MCF 10A (cell line): ENCODE measurements around the gene CLTA. TPM values are rescaled to one million over a fixed set of nuclear protein-coding genes. Genes with fewer than 3 reads are reported as not detected.

Experiments
- BruUV-seq: library from RNA; stranded (reverse); fragments of 400-500 nt; replicated peaks from 2 replicates; lab custom pipeline; 2021; lab: Mats Ljungman, UMichigan
- CTCF ChIA-PET: fragments of 300-600 bp; sonication (Branson Sonifier 250); formaldehyde crosslinking; extraction: SDS; loops from one replicate; lab custom pipeline; 2021; ENCODE audit warnings: antibody characterized with exemption, inconsistent platforms; lab: Yijun Ruan, JAX
- POLR2A ChIA-PET: fragments of 300-600, 350-650 bp; sonication (Branson Sonifier 250); formaldehyde crosslinking; extraction: SDS; loops from one replicate; lab custom pipeline; 2020; ENCODE audit warnings: antibody characterized with exemption, inconsistent platforms; lab: Yijun Ruan, JAX
- DNase-seq: peaks from one replicate; pipeline ENCODE4 v3.0.0-alpha.2; 2018; ENCODE audit not compliant: unreplicated experiment
- H3K27ac Mint-ChIP-seq: one replicate; pipeline ENCODE4 v1.8.0; 2022; ENCODE audit warnings: mild to moderate bottlenecking, low read depth, mixed read lengths; ENCODE audit not compliant: unreplicated experiment
- H3K27me3 Mint-ChIP-seq: one replicate; pipeline ENCODE4 v1.8.0; 2022; ENCODE audit warnings: mixed read lengths; ENCODE audit not compliant: insufficient read depth, unreplicated experiment
- H3K36me3 Mint-ChIP-seq: one replicate; pipeline ENCODE4 v1.8.0; 2022; ENCODE audit warnings: mild to moderate bottlenecking, moderate library complexity, mixed read lengths; ENCODE audit not compliant: insufficient read depth, unreplicated experiment
- H3K4me1 Mint-ChIP-seq: one replicate; pipeline ENCODE4 v1.8.0; 2022; ENCODE audit warnings: mixed read lengths; ENCODE audit not compliant: insufficient read depth, unreplicated experiment
- H3K4me3 Mint-ChIP-seq: one replicate; pipeline ENCODE4 v1.8.0; 2022; ENCODE audit warnings: mild to moderate bottlenecking, moderate library complexity, mixed read lengths; ENCODE audit not compliant: unreplicated experiment
- H3K9me3 Mint-ChIP-seq: one replicate; pipeline ENCODE4 v1.8.0; 2022; ENCODE audit warnings: mixed read lengths; ENCODE audit not compliant: unreplicated experiment
- intact Hi-C: fragments of 100-400 bp; cut with micrococcal nuclease; formaldehyde crosslinking; loops from 2 replicates; pipeline ENCODE4 v1.14.1; 2022
- total RNA-seq: library from RNA; stranded (reverse); gene quantifications from 2 replicates; pipeline ENCODE4 v1.2.3, GENCODE V29; 2022
- TF ChIP-seq, protein P1 (sequence below): fragments of 200-600 bp; IDR thresholded peaks from one replicate; pipeline ENCODE4 v1.8.0; 2022; ENCODE audit warnings: antibody characterized with exemption, mild to moderate bottlenecking; ENCODE audit not compliant: unreplicated experiment

CLTA gene
- total RNA-seq, 1 experiment from 2014 or later, result 189 TPM

DNA sequence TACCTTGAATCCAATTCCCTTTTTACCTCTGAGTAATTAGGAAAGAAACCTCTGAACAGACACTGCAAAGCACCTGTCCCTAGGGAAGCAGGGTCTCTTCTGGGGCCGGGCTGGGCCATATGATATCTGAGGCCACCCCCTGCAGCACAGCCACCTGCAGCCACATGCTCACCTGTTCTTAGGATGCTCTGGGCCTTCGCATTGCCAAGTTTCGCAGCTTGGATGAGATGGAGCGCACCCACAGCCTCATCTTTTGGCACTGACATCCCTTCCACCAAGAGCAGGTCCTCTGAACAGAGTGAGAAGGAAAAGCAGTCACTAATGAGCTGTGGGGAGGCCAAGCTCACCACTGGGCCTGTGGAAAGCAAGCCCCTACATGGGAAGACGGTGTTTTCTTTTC is 27.3 kb downstream of the CLTA start:
- TF ChIP-seq, protein P1, sequence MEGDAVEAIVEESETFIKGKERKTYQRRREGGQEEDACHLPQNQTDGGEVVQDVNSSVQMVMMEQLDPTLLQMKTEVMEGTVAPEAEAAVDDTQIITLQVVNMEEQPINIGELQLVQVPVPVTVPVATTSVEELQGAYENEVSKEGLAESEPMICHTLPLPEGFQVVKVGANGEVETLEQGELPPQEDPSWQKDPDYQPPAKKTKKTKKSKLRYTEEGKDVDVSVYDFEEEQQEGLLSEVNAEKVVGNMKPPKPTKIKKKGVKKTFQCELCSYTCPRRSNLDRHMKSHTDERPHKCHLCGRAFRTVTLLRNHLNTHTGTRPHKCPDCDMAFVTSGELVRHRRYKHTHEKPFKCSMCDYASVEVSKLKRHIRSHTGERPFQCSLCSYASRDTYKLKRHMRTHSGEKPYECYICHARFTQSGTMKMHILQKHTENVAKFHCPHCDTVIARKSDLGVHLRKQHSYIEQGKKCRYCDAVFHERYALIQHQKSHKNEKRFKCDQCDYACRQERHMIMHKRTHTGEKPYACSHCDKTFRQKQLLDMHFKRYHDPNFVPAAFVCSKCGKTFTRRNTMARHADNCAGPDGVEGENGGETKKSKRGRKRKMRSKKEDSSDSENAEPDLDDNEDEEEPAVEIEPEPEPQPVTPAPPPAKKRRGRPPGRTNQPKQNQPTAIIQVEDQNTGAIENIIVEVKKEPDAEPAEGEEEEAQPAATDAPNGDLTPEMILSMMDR, result no peak
- H3K27ac Mint-ChIP-seq, result no peak overlapping the region
- no peaks in the 10 kb centered on the region for H3K27me3 Mint-ChIP-seq
- ChIA-PET POLR2A (interaction anchor here (0.9 to 1.4 kb wide), 2 partner anchors 18 to 22 kb away, joined by 3 to 4 read pairs; no protein-coding TSS in a partner anchor), CTCF (no interaction called here)
- intact Hi-C loops, result no loop called here
- no peaks in the 10 kb centered on the region for H3K4me1 Mint-ChIP-seq
- no TSS peak for BruUV-seq
- DNase-seq, result no peak
- no peaks in the 10 kb centered on the region for H3K9me3 Mint-ChIP-seq
- no peak overlapping the region for H3K4me3 Mint-ChIP-seq
- H3K36me3 Mint-ChIP-seq, result peaks cover 81% of the 10 kb centered on the region

DNA sequence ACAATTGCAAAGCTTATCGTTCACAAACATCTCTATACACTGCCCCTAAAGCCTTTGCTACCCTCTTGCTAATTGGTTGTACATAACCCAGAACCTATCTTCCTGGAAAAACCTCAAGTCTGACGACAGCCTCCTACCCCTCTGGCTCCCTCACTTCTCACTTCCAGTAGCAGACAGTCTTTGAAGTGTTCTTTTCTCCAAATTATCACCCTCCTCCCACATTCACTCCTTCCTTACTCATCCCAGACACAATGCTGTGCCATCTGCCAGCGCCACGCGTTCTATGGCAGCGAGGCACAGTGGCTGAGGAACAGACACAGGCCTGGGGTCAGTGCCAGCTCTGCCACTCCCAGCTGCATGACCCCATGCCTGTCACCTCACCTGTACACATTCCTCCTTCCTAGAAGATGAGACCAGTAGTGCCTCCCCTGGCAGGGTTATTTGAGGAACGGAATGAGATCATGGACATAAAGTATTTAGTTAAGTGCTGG is 27.7 kb downstream of the CLTA start:
- ChIA-PET POLR2A (interaction anchor here (1.4 kb wide), 1 partner anchor 22 kb away, joined by 4 read pairs; no protein-coding TSS in a partner anchor), CTCF (no interaction called here)
- no TSS peak for BruUV-seq
- Mint-ChIP-seq H3K36me3 (peaks cover 81% of the 10 kb centered on the region), H3K4me1 (no peaks in the 10 kb centered on the region), H3K27ac (no peak overlapping the region), H3K9me3 (no peaks in the 10 kb centered on the region), H3K4me3 (no peak overlapping the region), H3K27me3 (no peaks in the 10 kb centered on the region)
- DNase-seq, result no peak
- intact Hi-C loops, result no loop called here
- TF ChIP-seq, protein P1, result no peak

DNA sequence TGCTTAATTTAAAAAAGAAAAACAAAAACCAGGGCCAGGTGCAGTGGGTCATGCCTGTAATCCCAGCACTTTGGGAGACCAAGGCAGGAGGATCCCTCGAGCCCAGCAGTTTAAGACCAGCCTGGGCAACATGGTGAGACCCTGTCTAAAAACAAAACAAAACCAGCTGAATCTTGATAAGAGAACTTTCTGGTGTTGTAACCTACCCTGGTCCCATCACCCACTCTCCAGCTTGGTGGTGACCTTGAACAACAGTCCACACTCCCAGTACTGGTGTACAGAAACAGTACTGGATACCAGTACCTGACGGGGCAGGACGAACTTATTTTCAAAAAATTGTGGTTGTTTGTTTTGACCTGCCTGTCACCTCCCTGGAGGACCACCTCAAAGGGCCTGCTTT is 30.9 kb downstream of the CLTA start:
- POLR2A ChIA-PET, result interaction anchor here (1.3 kb wide), 1 partner anchor 36 kb away, joined by 3 read pairs; no protein-coding TSS in a partner anchor
- no peaks in the 10 kb centered on the region for H3K9me3 Mint-ChIP-seq
- H3K4me3 Mint-ChIP-seq, result no peak overlapping the region
- DNase-seq, result no peak
- peaks cover 90% of the 10 kb centered on the region for H3K36me3 Mint-ChIP-seq
- intact Hi-C loops, result no loop called here
- H3K27ac Mint-ChIP-seq, result no peak overlapping the region
- BruUV-seq, result no TSS peak
- TF ChIP-seq, protein P1, result no peak
- CTCF ChIA-PET, result no interaction called here
- H3K4me1 Mint-ChIP-seq, result no peaks in the 10 kb centered on the region
- H3K27me3 Mint-ChIP-seq, result no peaks in the 10 kb centered on the region

DNA sequence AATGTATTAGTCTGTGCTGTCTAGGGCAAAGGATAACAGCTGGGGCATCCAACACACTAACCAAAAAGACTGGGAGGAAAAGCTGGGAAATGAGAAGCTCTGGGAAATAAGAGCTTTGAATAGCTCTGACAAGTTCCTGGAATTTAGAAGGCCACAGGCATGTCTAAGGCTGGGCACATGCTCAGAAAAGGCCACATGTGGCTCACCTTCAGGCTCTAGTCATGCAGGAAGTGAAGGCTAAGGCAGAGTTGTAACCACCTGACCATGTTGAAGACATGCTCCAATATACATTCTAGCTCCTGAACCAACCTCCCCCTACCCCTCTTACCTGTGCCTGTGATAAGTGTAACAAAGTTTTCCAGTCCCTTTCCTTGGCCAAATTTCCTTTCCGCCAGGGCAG is 31.7 kb downstream of the CLTA start:
- BruUV-seq, result no TSS peak
- no peak overlapping the region for H3K4me3 Mint-ChIP-seq
- no peaks in the 10 kb centered on the region for H3K27me3 Mint-ChIP-seq
- H3K9me3 Mint-ChIP-seq, result no peaks in the 10 kb centered on the region
- TF ChIP-seq, protein P1, result no peak
- CTCF ChIA-PET, result interaction anchor here (1.2 kb wide), 1 partner anchor 32 kb away, joined by 3 read pairs; no protein-coding TSS in a partner anchor
- peaks cover 90% of the 10 kb centered on the region for H3K36me3 Mint-ChIP-seq
- no peak for DNase-seq
- POLR2A ChIA-PET, result no interaction called here
- no peak overlapping the region for H3K27ac Mint-ChIP-seq
- H3K4me1 Mint-ChIP-seq, result no peaks in the 10 kb centered on the region
- intact Hi-C loops, result no loop called here
